TTC549 (cell line): ENCODE data around the gene MYH15.
"Not testable (repeated sequence)": the region's sequence is repeated elsewhere in the genome, so short reads cannot be mapped to it uniquely, and the experiment has no call there.

Experiments used
- FAIRE-seq: peaks from 2 replicates; lab custom pipeline; 2012; peaks lifted over from hg19 to GRCh38; lab: Jason Lieb, UNC

The MYH15 gene

DNA sequence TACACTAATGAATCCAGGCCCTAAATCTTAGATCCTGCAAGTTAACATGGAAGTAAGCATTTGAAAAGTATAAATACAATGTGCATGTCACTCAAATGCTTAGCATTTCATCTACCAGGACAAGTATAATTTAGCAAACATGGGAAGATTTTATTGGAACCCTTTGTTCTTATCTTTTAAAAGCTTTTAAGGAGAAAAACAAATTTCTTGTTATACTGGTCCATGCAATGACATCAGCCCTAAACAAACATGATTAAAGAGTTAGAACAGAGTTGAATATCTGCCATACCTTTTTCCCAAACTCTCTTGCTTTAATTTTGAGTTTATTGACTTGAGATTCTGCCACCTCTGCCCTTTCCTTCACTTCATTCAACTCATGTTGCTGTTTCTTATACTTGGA, 127.1 kb downstream of the MYH15 start:
- no peak for FAIRE-seq

DNA sequence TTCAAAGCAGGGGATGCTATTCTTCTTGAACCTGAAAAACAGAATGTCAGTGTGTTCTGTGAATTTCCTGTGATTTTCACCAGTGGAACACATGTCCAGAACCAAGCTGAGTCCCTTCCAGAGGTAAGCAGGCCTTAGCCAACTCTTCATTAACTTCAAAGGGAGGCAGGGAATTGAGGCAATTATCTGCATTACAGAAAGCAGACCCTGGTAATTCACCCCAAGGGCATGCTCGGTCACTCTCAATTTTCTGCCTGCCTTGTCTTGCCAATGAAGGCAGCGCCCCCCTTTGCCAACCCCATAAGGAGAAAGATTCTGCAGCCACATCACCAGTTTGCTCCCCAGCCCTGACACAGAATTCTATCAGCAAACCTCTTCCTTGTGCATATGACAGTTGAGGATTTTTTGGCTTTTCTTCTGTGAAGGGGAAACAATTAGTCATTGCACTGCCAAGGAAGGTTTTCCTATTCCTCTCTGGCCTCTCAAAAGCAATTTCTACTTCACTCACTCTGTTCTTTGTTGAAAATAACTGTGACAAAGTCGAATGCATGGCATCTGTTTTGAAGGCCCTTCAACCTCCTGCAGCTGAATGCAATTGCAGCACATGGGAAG, 128.8 kb downstream of the MYH15 start:
- no peak for FAIRE-seq

DNA sequence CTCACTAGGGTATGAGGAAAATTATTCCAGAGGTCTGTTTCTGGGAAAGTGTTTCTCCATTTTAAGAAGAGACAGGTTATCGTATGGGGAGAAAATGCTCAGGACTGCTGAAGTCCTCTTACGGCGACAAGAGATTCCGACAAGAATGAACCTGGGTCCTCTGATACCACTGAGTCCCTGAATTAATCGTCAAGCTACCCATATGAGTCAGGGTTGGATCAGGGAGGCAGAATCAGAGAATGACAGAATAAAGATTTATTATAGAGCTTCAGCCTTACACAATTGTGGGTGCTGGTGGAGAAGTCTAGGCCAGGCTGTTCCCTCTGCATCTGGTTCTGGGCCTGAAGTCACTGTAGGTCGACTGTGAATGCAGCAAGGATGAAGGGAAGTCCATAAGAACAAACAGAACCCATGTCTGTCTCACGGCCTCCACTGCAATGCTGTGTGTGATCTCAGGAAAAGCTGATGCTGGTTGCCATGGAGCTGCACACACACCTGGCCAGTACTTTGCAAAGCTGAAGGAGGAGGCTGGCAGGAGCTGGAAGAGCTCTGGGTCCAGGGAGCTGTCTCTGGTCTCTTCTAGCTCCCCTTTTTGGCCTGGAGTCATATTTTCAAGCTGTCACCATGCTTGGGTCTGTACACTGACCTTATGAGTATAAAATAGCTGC, 130.1 kb downstream of the MYH15 start:
- FAIRE-seq = no peak

DNA sequence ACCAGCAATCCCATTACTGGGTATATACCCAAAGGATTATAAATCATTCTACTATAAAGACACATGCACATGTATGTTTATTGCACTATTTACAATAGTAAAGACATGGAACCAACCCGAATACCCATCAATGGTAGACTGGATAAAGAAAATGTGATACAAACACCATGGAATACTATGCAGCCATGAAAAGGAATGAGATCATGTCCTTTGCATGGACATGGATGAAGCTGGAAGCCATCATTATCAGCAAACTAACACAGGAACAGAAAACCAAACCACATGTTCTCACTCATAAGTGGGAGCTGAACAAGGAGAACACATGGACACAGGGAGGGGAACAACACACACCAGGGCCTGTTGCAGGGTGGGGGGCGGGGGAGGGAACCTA, 131.4 kb downstream of the MYH15 start:
- not testable (repeated sequence) for FAIRE-seq

DNA sequence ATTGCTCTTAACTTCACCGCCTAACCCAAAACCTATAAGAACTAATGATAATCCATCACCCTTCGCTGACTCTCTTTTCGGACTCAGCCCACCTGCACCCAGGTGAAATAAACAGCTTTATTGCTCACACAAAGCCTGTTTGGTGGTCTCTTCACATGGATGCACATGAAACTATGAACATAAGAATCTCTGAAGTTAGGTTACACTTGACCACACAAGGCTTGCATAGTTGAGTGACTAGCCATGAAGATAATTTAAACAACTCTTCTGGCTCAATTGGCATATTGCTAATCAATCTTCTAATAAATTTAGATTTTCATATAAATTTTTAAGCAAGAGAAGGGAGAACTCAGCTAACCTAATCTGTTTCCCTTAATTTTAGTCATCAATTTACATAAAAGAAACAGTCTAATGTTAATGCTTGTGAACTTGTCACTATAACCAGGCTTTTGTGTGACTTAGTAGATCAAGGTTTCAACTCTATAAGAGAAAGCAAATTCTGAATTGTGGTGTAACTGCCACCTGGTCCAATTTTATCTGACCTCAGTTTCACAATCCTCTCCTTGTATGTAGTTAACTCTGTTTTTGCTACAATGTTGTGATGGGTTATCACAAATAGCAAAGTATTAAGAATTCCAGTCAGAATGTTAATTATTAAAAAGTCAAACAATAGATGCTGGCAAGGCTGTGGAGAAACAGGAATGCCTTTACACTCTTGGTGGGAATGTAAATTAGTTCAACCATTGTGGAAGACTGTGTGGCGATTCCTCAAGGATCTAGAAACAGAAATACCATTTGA, 132.0 kb downstream of the MYH15 start:
- FAIRE-seq = no peak

DNA sequence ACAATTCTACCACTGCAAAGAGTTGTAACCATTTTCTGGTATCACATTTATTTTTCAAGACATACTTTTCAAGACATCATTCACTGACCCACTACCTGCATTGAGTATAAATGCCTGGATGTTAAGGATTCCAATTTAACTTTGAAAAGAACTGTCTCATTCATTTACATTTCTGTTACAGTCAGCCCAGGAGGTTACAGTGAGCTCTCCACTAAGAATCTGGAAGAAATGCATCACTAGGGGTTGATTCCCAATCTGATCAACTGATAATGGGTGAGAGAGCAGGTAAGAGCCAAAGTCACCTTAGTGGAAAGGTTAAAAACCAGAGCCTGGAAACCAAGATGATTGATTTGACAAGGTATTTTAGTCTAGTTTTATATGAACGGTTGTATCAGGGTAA, 133.0 kb downstream of the MYH15 start:
- no peak for FAIRE-seq

DNA sequence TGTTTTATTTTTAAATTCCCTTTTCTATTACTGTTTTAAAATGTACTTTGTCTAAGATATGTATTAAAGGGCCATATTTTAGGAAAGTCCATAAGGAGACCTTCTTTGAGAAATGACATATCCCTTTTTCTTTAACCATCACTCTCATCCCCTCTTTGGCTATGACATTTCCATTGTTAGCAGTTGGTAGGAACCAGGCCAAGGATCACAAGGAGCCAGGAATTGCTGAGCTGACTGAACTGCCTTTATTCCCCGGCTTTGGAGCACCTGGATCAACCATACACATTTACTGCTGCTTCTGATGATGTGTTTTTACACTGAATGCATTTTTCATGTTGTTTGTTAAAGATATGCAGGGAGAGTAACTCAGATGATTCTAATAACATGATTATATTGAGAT, 134.4 kb downstream of the MYH15 start:
- no peak for FAIRE-seq

DNA sequence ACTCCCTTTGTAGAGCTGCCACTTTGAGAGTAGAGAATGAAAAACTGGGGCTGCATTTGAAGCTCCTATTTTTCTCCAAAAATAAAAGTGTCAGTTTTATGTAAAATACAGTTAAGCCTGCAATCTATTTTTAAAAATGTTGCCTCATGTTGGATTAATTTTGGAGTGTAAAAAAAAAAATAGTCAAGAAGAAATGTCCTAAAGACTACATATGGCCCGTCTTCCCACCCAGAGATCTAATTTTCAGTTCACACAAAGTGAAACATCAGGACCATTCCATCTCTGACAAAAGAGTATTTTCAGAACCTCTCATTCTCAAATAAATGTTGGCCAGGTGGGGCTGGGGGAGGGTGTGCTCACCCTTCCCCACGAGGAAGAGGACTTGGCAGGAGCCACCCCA, 151.4 kb downstream of the MYH15 start:
- FAIRE-seq = no peak

DNA sequence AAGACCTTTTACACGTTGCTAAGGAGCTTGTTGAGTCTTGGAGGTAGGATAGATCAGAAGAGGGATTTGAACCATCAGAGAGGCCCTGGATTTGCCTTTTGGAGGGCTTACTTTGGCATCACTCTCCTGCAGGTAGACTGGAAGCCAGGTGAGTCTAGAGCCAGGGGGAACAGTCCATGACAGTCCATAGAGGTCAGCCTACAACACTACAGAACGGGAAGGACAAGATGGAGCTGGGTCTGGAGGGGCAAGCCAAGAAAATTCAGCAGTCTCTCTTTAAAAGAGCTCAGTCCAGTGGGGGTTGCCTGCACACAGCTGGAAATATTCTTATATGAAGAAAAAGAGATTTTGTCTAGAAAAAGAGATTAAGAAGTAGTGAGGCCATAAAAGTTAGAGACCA, 153.4 kb downstream of the MYH15 start:
- FAIRE-seq = no peak

DNA sequence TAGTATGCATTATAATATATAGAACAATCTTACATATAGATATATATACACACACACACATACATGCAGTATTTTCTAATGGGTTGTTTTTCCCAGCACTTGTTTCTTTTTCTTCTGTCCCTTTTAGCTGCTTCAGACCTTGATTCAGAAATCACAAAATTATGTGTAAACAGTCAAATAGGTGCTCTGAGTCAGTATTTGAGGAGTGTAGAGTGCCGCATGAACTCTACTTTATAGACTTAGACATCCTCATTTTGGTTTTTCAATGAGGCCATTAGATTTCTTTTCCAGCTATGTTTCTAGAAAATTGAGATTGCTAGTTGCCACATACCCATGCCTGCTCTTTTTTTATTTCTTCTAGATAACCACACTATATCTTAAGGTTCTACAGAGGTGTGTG, 155.8 kb downstream of the MYH15 start:
- FAIRE-seq = no peak

DNA sequence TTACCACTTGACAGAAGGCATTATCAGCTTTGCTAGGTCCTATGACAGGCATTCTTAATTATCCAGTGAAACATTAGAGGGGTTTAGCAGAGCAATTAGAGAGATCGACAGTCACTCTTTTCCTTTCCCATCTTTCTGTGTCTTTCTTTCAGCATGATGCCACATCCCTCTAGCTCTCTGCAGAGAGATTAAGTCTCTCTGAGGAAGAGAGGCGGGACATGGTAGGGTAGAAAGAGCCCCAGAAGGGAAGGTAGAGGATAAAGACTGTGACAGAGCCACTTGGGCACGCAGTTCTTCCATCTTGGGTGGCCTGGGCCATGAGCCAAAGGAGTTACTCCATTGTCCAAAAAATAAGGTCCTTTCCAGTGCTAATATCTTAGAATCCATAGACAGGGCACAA, 158.2 kb downstream of the MYH15 start:
- no peak for FAIRE-seq

DNA sequence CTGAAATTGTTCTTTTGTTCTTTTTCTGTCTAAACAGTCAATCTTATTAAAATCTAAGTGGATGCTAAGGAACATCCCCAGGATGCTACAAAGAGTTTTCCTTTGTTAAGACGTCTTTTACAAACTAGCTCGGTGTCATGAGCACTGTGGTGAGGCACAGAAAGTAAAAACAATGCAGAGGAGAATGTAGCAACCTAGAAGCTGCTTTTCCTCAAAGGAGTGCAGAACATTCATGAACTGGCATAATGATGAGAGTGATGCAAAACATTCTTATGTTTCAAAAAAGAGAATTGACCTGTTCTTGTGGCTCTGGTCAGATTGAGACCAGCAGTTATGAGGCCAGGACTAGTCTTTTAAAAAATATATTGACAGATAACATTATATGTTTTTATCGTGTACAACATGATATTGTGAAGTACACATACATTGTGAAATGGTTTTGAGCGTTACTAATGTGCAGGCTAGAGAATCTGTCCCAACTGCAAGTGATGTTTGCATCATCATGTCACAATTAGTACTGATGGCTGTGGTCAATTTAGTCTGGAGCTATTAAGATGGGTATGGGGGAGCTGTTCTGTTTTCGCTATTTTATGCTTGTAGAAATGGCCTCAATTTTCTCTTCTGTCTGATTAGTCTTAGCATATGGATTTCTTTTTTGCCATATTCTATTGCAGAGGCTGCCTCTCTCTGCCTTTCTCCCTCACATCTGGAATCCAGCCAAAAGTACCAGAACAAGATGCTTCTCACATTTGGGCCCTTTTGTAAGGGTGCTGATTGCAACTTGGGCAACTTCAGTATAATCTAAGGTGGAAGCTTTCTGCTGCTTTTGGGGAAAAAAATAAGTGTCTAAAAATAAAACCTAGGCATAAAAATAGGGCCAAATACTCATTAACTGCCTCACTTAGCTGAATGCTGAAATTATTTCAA, 163.8 kb downstream of the MYH15 start:
- no peak for FAIRE-seq

DNA sequence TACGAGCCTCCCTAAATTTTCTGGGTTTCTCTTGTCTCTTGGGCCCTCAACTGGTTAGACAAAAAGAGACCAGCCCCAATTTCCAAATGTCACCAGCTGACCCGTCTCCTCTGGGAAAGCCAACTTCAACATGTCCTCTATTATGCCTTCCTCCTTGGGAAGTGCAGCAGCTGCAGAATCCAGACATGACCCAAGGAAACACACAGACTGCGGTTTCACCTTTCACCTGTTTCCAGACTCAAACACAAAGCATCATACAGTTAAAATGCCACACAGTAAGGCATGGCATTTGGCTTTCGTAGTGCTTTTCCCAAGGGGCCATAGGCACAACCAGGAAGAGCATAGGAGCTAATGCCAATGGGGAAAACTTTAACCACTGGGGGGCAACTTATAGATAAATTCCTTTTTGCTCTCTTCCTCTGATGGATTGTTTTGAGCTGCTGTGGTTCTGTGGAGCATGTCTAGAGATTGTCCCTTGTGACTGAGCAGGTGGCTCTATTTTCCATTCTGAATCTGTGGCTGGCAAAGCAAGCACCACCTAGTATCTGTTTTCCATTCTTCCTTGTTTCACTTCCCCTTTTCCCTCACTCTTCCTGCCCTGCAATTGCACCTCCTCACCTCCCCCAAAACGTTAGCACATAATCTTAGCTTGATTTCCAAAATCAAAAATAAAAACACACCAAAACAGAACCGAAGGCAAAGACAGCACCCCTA, 164.7 kb downstream of the MYH15 start:
- FAIRE-seq = no peak

DNA sequence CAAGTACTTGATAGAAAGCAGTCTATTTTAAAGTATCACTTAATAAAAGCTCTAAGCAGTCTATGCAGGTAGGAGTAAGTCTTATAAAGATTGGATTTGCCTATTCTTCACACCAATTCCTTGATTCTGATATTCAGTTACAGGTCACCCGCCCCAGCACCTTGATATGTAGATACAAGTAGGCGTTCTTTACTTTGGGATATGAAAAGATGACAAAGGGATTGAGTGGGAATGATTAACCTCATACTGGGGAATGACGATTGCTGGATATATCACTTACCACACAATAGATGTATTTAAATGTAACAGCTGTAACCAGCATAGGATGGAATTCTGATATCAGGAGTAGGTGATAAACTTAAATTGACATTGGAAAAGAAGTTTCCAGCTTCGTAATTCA, 166.9 kb downstream of the MYH15 start:
- no peak for FAIRE-seq

DNA sequence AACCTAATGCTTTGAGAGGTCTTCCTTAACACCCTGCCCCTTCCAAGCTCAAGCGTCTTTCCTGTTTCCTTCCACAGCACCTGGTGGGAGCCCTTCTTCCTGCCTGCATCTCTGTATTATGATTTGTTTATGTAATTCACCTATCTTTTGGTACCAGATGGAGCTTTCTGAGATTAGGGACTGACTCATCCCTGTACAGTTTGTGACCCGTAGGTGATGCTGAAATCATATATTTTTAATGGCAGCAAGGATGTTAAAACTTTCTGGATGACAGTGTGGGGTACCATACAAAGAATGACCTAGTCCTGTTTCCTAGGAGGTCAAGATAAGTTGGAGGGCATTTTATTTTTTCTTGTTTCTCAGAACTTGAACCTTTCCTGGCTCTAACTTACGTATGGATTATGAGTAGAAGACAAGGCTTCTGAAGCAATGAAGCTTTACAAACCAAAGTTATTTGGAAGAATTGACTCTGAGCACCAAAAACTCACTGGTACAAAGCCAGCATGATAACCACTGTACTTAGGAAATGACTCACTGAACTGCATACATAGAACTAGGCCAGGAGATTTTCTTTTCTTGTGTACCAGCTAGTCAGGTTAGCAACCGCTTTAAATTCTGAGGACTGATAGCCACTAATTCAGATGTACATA, 167.4 kb downstream of the MYH15 start:
- no peak for FAIRE-seq

DNA sequence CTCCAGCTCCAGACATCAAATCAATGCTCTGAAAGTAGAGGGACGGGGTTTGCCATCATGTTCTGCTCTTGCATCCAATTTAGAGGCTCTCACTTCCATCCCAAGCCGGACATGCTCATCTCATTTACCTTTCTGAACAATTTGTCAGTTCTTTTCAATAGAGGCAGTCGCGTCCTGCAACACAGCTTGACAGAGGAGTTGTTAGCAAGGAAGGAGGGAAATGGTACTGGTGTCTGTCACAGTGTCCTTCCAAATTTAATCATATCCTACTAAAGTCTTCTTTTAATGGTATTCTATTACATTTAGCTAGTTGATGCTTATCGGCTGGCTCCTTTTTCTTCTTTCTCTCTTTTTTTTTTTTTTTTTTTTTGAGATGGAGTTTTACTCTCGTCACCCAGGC, 168.5 kb downstream of the MYH15 start:
- no peak for FAIRE-seq

DNA sequence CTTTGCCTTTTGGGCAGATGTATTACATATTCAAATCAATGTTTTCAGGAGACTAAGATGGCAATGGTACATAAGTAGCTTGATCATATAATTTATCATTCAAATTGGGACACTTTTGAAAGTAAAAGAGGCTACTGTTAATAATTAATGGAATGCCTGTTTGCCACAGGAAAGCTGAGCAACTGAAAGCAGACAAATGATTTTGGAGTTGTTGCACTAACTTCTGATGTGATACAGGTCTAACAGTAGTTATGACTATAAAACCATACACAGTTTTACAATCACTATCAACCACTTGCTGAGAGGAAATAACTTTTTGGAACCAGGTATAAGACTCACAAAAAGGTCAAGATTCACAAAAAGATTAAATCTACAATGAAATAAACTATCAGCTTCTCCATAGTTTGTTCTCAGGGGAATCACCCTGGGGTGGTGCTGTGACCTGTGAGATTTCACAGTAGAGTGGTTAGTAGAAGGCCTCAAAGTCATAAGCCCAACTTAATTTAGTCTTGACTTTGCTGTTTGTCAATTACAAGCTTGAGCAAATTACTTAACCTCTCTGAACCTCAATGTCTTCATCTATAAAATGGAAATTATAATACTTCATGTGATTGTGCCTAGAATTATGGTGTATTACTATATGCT, 171.4 kb downstream of the MYH15 start:
- no peak for FAIRE-seq

DNA sequence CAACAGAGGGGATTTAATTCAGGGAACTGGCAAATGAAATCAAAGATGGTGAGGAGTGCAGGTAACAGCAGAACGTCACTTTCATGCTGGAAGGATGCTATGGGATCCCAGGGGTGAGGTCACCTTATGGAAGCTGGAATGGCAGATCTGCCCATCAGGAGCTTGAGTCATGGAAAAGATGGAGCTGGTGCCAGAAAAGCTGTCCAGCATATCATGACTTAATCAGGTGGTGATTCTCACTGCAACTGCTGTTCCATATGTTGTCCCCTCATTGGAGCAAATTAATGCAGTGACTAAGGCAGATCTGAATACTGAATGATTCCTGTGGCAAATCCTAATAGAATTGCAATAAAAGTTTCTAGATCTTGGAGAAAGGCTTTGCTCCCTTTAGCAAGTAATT, 175.7 kb downstream of the MYH15 start:
- FAIRE-seq = no peak

DNA sequence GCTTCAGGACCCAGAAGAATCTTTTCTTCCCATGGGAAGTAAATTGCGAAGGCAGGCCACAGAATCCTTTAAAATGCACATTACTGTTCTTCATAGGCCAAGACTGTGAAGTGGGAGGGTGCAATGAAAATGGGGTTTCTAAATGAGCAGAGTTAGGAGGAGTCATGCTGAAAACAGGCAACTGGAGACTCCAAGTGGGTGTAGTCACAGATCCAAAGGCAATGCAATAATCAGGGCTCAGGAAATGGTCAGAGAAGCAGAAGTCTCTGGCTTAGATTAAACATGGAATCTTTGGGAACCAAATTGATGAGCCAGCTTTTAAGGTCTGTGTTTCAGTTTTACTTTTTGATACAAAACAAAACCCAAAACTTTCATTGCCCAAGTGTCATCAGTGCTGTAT, 176.4 kb downstream of the MYH15 start:
- FAIRE-seq = no peak

DNA sequence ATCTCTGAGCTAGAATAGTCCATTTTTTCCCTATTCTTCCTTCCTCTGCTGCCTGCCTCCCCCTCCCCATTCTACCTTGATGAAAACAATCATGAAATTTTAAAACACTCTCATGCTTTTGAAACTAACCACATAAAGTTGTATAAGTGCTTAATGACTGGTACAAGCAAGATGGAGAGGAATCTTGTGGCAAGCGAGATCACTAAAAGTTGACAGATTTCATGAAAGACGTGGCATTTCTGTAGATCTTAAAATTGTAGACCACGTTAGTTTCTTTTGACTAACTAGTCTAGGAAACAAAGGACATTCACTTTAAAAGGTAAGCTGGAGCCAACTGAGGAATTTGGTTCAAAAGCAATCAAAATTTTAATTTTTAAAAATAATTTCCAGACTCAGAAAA, 178.6 kb downstream of the MYH15 start:
- FAIRE-seq = no peak
